ENCODE results near the gene PJVK.

PJVK gene

DNA sequence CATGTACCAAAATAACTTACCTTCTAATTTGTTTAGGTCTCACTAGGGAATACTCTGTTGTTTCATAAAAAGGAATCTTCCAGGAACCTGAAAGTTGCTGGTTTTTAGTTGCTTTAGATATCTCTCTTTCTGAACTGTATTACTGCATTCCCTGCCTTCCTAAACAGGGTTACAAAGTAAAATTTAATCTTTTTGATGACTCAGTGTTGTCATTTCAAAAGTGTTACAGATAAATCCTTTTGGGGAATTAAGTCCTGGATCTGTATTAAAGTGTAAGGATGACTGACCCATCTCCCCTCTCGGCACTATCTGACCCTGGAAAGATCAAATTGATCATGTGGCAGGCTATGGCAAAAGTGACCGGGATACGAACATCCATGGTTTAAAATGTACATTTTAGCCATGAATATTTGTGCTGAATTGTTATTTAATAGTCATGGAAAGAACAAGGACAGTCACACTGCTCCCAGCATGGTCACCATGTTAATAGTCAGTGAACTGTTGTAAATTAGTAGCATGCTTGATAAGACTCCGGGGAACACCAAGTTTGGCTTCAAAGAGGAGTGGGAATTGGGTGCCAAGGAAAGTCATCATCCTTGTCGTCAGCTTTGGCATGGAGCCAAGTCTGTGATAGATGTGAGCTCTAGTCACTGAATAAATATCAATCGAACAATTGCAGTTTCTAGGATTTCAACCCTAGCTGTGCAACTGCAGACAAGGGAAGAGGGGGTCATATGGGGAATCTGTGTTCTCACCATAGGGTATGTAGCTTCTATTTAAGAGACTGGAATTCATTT, 33.3 kb downstream of the PJVK start:
- DNase-seq: peak; percentile 43

DNA sequence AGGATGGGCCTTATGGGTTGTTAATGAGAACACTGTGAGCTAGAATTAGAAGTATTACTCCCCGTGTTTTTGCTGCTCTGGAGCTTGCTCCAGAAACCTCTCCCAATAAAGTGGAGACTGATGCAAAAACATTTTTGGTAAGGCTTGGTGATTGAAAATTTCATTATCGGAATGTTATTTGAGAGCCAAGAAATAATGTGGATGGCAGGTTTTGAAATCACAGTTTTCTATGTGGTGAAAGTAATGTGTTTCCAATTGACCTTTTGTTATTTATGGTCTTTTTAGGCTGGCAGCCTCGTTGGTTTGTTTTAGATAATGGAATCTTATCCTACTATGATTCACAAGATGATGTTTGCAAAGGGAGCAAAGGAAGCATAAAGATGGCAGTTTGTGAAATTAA, 34.2 kb downstream of the PJVK start:
- no peak for DNase-seq

DNA sequence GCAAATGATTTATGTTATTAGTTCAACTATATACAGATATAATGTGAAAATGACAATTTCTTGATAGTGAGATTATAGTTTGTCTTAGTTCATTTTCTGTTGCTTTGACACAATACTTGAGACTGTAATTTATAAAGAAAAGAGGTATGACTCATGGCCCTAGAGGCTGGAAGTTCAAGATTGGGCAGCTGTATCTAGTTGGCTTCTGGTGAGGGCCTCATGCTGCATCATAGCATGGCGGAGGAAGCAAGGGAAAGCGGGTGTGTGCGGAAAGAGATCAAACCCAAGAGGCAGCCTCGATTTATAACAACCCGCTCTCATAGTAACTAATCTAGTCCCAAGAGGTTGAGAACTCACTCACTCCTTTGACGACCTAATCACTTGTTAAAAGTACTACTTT, 40.4 kb downstream of the PJVK start:
- no peak for DNase-seq

DNA sequence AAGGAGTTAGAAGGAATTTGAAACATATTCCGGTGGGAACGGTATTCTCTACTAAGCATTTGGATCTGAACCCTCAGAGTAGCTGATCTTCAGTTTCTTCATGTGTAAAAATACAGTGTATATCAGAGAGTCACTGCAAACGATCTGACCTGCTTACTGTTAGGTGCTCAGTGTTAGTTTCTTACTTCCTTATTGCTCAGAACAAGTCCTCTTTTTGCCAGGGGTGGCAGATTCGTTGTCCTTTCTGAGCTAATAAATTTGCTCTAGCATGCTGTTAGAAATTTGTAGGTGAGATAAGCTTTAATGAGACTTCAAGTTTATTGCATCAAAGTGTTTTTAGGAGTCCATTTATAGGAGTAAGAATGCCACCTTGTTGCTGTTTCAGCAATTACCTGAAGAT, 44.9 kb downstream of the PJVK start:
- DNase-seq: no peak

DNA sequence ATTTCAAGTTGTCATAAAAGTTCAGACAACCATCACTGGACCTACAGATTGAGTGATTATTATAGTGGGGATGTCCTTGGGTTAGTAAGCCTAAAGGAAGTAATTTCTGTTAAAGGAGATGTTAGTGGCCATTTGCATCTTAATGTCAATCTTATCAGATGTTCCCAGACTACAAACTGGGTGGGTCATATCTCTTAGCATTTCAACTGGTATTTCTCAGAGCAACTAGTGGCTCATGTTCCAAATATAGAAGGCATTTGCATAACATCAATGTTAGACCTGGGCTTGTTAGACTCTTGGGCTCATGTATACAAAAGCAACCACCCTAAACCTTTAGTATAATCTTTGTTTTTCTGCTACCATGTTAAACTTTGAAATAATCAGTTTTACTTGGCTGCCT, 47.0 kb downstream of the PJVK start:
- DNase-seq: no peak

DNA sequence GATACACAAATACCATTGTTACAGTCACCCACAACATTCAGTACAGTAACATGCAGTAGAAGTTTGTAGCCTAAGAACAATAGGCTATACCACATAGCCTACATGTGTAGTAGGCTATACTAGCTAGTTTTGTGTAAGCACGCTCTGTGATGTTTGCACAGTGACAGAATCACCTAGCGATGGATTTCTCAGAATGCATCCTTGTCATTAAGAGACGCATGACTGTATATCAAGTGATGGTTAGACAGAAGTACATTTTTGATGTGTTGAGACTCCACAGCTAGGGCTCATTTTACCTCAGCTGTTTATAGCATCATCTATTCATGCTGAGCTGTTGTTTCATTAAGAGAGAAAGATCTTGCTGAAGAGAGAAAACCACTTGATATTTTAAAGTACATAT, 48.5 kb downstream of the PJVK start:
- no peak for DNase-seq

DNA sequence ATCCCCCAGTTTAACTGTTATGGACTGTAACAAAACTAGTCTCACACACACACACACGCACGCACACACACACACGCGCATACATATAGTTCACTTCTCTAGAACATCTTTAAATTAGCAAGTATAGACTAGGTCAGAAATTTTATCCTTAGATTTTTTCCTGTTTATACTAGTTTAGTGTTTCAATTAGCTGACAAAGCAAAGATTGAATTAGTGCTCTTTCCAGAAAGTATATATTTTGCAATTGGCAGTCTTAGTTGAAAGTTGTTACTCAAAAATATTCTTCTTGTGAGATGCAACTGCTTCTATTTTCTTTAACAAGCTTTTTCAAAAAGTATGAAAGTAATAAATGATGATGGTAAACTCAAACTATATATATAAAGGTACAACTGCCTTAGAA, 51.6 kb downstream of the PJVK start:
- DNase-seq: no peak

DNA sequence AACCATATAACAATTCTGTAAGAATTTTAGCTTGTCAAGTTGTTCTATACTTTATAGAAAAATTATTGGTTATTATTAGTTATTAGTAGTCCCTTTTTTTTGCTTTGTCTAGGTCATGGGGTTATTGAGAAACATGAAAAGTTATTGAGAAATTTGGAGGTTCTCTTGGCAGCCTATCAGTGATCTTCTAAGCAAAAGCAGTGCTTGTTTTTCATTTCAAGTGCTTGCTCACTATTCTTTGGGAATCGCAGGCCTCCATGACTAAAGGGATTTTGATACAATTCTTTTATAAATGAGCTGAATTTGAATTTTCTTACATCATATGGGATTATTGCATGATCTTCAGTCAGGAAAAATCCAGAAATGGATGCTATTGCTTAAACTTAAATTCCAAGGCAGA, 54.9 kb downstream of the PJVK start:
- no peak for DNase-seq

DNA sequence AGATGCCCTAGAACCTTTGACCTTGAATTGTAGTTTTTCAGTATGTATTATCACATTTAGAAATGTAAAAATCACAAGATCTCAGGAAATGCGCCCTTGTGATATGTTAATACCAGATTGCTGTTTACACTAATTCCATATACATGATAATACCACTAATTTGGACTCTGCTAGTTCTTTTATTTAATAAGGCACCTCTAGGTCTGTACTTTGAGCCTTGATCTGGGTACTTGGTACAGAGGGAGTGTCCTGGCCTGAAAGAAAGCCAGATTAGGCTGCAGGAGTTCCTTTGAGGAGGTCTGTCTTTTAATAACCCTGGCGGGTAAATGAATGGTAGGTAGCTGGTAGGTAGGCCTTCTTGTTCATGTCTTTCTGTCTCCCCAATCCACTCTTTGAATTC, 55.3 kb downstream of the PJVK start:
- no peak for DNase-seq

DNA sequence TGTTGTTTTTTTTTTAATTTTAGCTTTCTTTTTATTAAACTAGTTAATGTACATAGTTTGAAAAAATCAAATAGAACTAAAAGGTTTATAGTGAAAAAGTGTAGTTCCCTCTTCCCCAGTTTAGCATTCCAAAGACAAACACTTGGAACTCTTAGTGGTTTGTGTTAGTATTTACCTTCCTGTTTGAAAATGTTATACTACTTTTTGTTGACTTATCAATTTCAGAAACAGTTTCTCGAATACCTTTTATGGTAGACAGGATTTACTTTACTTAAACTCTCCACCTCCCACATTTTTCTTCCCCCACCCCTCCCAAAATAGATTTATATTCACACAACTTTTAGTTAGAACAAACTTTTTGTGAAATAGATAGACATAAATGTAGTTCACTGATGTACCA, 55.8 kb downstream of the PJVK start:
- DNase-seq: no peak

DNA sequence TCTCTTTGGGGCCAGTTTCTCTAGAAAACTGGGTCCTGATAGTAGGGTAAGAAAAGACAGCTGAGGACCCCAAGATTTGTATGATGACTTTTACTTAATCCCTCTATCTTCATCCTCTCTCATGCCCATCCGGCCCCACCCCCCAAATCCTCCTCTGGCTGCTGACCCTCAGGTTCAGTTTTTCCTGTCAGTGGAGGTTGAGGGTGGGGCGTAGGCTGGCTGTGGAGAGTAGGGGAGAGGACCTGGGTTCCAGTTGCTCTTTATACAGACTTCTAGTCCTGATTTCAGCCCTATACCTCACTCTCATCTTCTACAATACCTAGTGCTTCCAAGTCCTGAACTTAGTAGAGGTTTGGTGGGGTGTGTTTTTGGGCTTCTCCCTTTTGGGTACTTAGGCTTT, 57.5 kb downstream of the PJVK start:
- DNase-seq: no peak

DNA sequence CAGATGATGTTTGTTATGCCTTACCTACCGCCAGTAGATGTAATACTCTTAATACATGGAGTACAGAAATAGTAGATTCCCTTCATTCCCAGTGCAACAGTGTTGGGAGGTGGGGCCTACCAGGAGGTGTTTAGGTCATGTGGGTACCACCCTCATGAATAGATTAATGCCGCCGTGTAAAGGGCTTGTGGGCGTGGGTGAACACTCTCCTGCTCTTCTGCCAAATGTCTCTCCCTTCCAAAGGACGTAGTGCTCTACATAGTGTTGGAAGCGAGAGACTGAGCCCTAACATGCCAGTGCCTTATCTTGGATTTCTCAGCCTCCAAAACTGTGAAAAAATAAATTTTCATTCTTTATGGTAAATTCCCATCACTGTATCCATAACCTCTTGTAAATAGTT, 59.2 kb downstream of the PJVK start:
- DNase-seq: no peak

Data from NCI-H2107 (cell line).